OCI-LY1 (cell line): ENCODE data around the gene HIBADH.

Experiments used
- H2AFZ ChIP-seq: fragments of 200-600 bp; sonication (generic), shearing (Covaris generic); 2 replicates; pipeline ENCODE4 v1.6.0; 2014; ENCODE audit warnings: antibody characterized with exemption, mild to moderate bottlenecking, low read length
- H3F3A ChIP-seq: fragments of 200-600 bp; sonication (generic), shearing (Covaris generic); 2 replicates; pipeline ENCODE4 v1.6.0; 2014; ENCODE audit warnings: mild to moderate bottlenecking, antibody characterized with exemption, low read length, moderate library complexity; ENCODE audit not compliant: insufficient read depth
- H3K27ac ChIP-seq: fragments of 200-600 bp; sonication (generic); 2 replicates; pipeline ENCODE4 v1.5.1; 2014; ENCODE audit warnings: low read length, mixed run types, mild to moderate bottlenecking, low read depth; ENCODE audit not compliant: poor library complexity, severe bottlenecking
- H3K27me3 ChIP-seq: fragments of 200-600 bp; sonication (generic); 2 replicates; pipeline ENCODE4 v1.6.0; 2014; ENCODE audit warnings: antibody characterized with exemption, mild to moderate bottlenecking, low read length, moderate library complexity; ENCODE audit not compliant: insufficient read depth
- H3K36me3 ChIP-seq: fragments of 200-600 bp; sonication (generic); 2 replicates; pipeline ENCODE4 v1.6.1; 2014; ENCODE audit warnings: mild to moderate bottlenecking, antibody characterized with exemption, low read length, moderate library complexity, mixed read lengths; ENCODE audit not compliant: insufficient read depth
- H3K4me1 ChIP-seq: fragments of 200-600 bp; sonication (generic); 2 replicates; pipeline ENCODE4 v1.5.1; 2014; ENCODE audit warnings: mild to moderate bottlenecking, low read length, moderate library complexity; ENCODE audit not compliant: insufficient read depth, severe bottlenecking
- H3K4me2 ChIP-seq: fragments of 200-600 bp; sonication (generic), shearing (Covaris generic); 2 replicates; pipeline ENCODE4 v1.6.1; 2014; ENCODE audit warnings: low read length
- H3K4me3 ChIP-seq: fragments of 200-600 bp; sonication (generic); 2 replicates; pipeline ENCODE4 v1.5.1; 2014; ENCODE audit warnings: low read length, low read depth, mild to moderate bottlenecking, mixed read lengths; ENCODE audit not compliant: poor library complexity, severe bottlenecking
- H3K79me2 ChIP-seq: fragments of 200-600 bp; shearing (Covaris generic); 2 replicates; pipeline ENCODE4 v1.6.1; 2016; ENCODE audit warnings: mixed run types, low read length, mixed read lengths; ENCODE audit not compliant: insufficient read depth
- H3K9ac ChIP-seq: fragments of 200-600 bp; sonication (generic), shearing (Covaris generic); 2 replicates; pipeline ENCODE4 v1.6.1; 2014; ENCODE audit warnings: mild to moderate bottlenecking, low read length, mixed read lengths
- H3K9me2 ChIP-seq: fragments of 200-600 bp; sonication (generic), shearing (Covaris generic); 2 replicates; pipeline ENCODE4 v1.6.1; 2014; ENCODE audit warnings: low read depth, mild to moderate bottlenecking, low read length, mixed read lengths
- H3K9me3 ChIP-seq: fragments of 200-600 bp; shearing (Covaris generic); 2 replicates; pipeline ENCODE4 v1.6.1; 2014; ENCODE audit warnings: low read length, mixed read lengths
- H4K20me1 ChIP-seq: fragments of 200-600 bp; sonication (generic), shearing (Covaris generic); 2 replicates; pipeline ENCODE4 v1.6.0; 2016; ENCODE audit warnings: mild to moderate bottlenecking, low read length; ENCODE audit not compliant: insufficient read depth
- EZH2 ChIP-seq: fragments of 200-600 bp; sonication (generic), shearing (Covaris generic); IDR thresholded peaks from 2 replicates; pipeline ENCODE4 v1.8.0; 2017; ENCODE audit warnings: borderline replicate concordance, mixed run types, mild to moderate bottlenecking, antibody characterized with exemption, low read length, moderate library complexity, mixed read lengths
- TF ChIP-seq, protein P1 (sequence below): fragments of 200-600 bp; sonication (generic), shearing (Covaris generic); IDR thresholded peaks from 2 replicates; pipeline ENCODE4 v1.5.1; 2017; ENCODE audit warnings: mild to moderate bottlenecking, antibody characterized with exemption, low read length, moderate library complexity, mixed read lengths

The HIBADH gene

DNA sequence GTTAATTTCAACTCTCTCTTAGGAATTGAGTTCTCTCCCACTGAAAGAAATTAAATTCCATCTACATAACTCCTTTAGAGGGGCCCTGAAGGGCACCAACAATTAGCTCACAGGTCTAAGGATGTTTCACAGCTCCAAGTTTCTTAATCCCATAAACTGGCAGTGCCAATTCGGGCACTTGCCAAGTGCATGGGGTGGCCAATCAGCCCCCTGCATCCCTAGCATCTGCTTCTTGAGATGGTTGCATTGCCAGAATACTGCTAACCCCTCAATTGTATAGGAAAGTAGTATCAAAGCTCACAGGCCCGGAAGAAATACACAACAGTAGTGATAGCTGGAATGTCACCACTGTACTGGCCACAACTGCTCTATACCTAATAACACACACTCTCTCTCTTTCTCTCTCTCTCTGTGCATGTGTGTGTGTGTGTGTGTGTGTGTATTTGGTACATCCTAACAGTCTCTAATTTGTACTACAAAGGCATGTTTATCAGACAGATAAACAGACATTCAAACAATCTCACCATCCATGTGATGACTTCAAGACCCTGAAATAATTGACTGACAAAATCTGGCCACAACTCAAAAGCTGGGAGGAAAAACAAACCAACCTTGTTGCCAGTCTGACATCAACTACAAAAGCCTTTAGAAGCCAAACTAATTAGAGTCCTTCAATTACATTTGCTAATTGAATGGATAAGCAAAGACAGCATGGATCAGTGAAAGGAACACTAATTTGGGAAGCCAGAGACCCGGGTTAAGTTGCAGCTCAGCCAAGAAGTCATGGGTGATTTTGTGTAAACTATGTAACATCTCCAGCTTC lies 27.8 kb downstream of the HIBADH start:
- Histone ChIP-seq H3F3A (no peaks in the 10 kb centered on the region), H3K27ac (no peak overlapping the region), H3K27me3 (no peaks in the 10 kb centered on the region), H3K9me3 (no peaks in the 10 kb centered on the region), H3K4me3 (no peak overlapping the region), H2AFZ (no peak overlapping the region), H3K79me2 (no peaks in the 10 kb centered on the region), H3K9me2 (no peaks in the 10 kb centered on the region), H4K20me1 (no peaks in the 10 kb centered on the region), H3K4me1 (peaks cover 11% of the 10 kb centered on the region), H3K4me2 (no peak overlapping the region), H3K9ac (no peak overlapping the region), H3K36me3 (peaks cover 24% of the 10 kb centered on the region; the same call in 1 of the 2 replicates)
- TF ChIP-seq, protein P1, sequence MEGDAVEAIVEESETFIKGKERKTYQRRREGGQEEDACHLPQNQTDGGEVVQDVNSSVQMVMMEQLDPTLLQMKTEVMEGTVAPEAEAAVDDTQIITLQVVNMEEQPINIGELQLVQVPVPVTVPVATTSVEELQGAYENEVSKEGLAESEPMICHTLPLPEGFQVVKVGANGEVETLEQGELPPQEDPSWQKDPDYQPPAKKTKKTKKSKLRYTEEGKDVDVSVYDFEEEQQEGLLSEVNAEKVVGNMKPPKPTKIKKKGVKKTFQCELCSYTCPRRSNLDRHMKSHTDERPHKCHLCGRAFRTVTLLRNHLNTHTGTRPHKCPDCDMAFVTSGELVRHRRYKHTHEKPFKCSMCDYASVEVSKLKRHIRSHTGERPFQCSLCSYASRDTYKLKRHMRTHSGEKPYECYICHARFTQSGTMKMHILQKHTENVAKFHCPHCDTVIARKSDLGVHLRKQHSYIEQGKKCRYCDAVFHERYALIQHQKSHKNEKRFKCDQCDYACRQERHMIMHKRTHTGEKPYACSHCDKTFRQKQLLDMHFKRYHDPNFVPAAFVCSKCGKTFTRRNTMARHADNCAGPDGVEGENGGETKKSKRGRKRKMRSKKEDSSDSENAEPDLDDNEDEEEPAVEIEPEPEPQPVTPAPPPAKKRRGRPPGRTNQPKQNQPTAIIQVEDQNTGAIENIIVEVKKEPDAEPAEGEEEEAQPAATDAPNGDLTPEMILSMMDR = no peak
- TF ChIP-seq EZH2 = no peak

DNA sequence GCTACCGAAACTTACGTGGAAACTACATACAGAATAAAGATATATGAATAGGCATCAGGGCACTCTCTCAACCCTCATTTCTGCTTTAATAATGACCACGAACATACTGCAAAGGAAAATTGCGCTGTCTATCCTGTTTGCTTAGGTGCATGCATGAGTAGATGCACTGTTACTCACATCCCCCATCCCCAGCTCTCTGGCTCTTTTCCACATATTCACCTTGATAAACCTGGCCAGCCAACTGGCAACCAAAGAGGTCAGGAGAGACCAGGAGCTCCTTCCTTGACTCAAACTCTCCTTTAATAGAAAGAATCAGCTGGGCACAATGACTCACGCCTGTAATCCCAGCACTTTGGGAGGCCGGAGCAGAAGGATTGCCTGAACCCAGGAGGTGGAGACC lies 29.6 kb downstream of the HIBADH start:
- Histone ChIP-seq H3K9ac (no peak overlapping the region), H3K79me2 (no peaks in the 10 kb centered on the region), H3K27ac (no peak overlapping the region), H3K9me2 (no peaks in the 10 kb centered on the region), H3K9me3 (no peaks in the 10 kb centered on the region), H3K4me3 (no peak overlapping the region), H4K20me1 (no peaks in the 10 kb centered on the region), H2AFZ (no peak overlapping the region), H3K4me2 (no peak overlapping the region), H3K4me1 (peaks cover 11% of the 10 kb centered on the region), H3K36me3 (peaks cover 36% of the 10 kb centered on the region), H3F3A (no peaks in the 10 kb centered on the region), H3K27me3 (no peaks in the 10 kb centered on the region)
- TF ChIP-seq EZH2 = no peak
- TF ChIP-seq, protein P1 = no peak

DNA sequence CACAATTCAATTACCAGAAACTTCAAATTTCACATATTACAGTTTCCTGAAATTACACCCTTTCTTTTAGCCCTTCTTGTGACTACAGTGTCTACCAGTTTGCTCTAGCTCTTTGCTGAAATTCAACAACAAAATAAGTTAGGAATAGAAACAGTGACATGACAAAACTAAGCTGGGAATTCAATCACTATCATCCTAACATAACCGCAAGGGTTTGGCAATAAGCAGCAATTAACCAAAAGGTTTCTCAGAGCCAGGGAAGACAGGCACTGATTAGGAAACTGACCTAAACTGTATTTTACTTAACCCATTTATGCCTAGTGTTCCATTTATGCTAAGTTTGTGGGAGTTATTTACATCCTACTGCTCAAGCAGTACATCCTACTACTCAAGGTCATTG lies 31.3 kb downstream of the HIBADH start:
- no peaks in the 10 kb centered on the region for H3K4me1 ChIP-seq
- H3K27ac ChIP-seq = no peak overlapping the region
- H3K36me3 ChIP-seq = peaks cover 44% of the 10 kb centered on the region
- H3F3A ChIP-seq = no peaks in the 10 kb centered on the region
- no peaks in the 10 kb centered on the region for H3K27me3 ChIP-seq
- no peaks in the 10 kb centered on the region for H4K20me1 ChIP-seq
- no peaks in the 10 kb centered on the region for H3K9me2 ChIP-seq
- no peaks in the 10 kb centered on the region for H3K9me3 ChIP-seq
- no peak overlapping the region for H3K9ac ChIP-seq
- TF ChIP-seq, protein P1 = no peak
- no peak for TF ChIP-seq EZH2
- no peaks in the 10 kb centered on the region for H3K79me2 ChIP-seq
- no peak overlapping the region for H2AFZ ChIP-seq
- H3K4me3 ChIP-seq = no peak overlapping the region
- H3K4me2 ChIP-seq = no peak overlapping the region
